Measurements from ENCODE around the gene DCUN1D2.

GRCh38 chr13:113420232-113420631 lies 70.3 kb downstream of the DCUN1D2 start:
- TF ChIP-seq CTCF (IDR thresholded peaks at IDR 0.05) (no peak), POLR2A (IDR thresholded peaks at IDR 0.05) (no peak), POLR2AphosphoS5 (IDR thresholded peaks at IDR 0.05) (no peak)

Measured in transverse colon (tissue), 4 donors.